Neural progenitor cell (in vitro differentiated cells): ENCODE results near the gene RAD1. TPM values are rescaled to one million over a fixed set of nuclear protein-coding genes. Genes with fewer than 3 reads are reported as not detected.

Source experiments
- total RNA-seq: library from RNA; depleted of rRNA; stranded (reverse); fragments of >200 nt; gene quantifications from 2 replicates; pipeline ENCODE4 v1.2.3, GENCODE V29; 2015; ENCODE audit warnings: low replicate concordance

RAD1 gene
- total RNA-seq, 1 donor from 2014 or later: 40.6 TPM

Other genes starting within 250 kb of the RAD1 start
- gene TTC23L, start 76.3 kb downstream of the RAD1 start, total RNA-seq: 0.96 and 1.3 TPM in 2 replicates
- gene BRIX1, start 207 bp upstream of the RAD1 start, total RNA-seq: 53.3 and 61.2 TPM in 2 replicates
- 33.9 and 52.8 TPM in 2 replicates for gene DNAJC21, start 14.1 kb upstream of the RAD1 start, total RNA-seq
- not detected in 2 replicates for gene AGXT2, start 132.4 kb upstream of the RAD1 start, total RNA-seq